Large intestine (tissue), 3 donors: ENCODE measurements around the gene ACTA1. TPM values are rescaled to one million over a fixed set of nuclear protein-coding genes. Genes with fewer than 3 reads are reported as not detected.
"Not testable (repeated sequence)": the region's sequence is repeated elsewhere in the genome, so short reads cannot be mapped to it uniquely, and the experiment has no call there.

Experiments
- DNase-seq, 2 donors: peaks; one replicate each; pipeline versions ENCODE4 v3.0.0 to v3.0.0-alpha.2; 2013
- H3K27ac ChIP-seq: one replicate; pipeline ENCODE4 v1.5.1; 2013; ENCODE audit warnings: low read length
- H3K27me3 ChIP-seq: 2 replicates; pipeline ENCODE4 v1.6.1; 2013; ENCODE audit warnings: low read length; ENCODE audit not compliant: control insufficient read depth, insufficient read depth
- H3K36me3 ChIP-seq: 2 replicates; pipeline ENCODE4 v1.6.1; 2013; ENCODE audit warnings: low read length; ENCODE audit not compliant: control insufficient read depth, insufficient read depth
- H3K4me1 ChIP-seq: one replicate; pipeline ENCODE4 v1.6.1; 2013; ENCODE audit warnings: low read length; ENCODE audit not compliant: control insufficient read depth, insufficient read depth
- H3K4me3 ChIP-seq: one replicate; pipeline ENCODE4 v1.5.1; 2013; ENCODE audit warnings: low read length
- H3K9me3 ChIP-seq: one replicate; pipeline ENCODE4 v1.6.1; 2013; ENCODE audit warnings: mild to moderate bottlenecking, low read depth, low read length, moderate library complexity; ENCODE audit not compliant: control insufficient read depth
- WGBS: methylation state at CpG from one replicate; pipeline ENCODE4 v1.1.5; 2013; ENCODE audit warnings: low lambda C conversion rate; ENCODE audit not compliant: insufficient coverage; 5-methylcytosine and 5-hydroxymethylcytosine counted together
- polyA plus RNA-seq: library from polyadenylated mRNA; unstranded; fragments of 120-200 nt; gene quantifications from one replicate; pipeline ENCODE4 v1.2.1, GENCODE V29; 2013

Gene ACTA1
- polyA plus RNA-seq, 1 donor: 13.2 TPM

- peak; percentile 26 to 56 for DNase-seq
- peaks cover 29% of the 10 kb centered on the region for H3K4me1 ChIP-seq
- no peak overlapping the region for H3K27ac ChIP-seq
- peaks cover 53% of the 10 kb centered on the region for H3K27me3 ChIP-seq
- no CpG with 5 or more reads among the region's 14 CpGs for WGBS
- peaks cover 7% of the 10 kb centered on the region for H3K9me3 ChIP-seq
- no peaks in the 10 kb centered on the region for H3K36me3 ChIP-seq
- H3K4me3 ChIP-seq: no peak overlapping the region
Observed at GRCh38 chr1:229410692-229411433, 23.0 kb downstream of the ACTA1 start.

DNA sequence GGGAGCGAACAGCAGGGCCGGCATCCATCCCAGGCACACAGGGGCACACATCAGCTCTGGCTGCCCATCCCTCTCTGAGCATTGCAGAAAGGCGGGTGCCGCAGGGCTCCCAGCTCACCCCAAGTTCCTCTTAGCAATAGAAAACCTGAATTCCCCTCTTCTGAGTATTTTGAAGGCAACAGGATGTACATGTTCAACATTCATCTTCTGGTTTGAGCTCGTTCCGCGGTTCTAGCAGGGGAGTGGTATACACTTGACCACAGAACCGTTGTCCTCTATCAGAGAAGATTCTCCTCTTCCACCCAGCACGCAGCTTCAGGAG, 23.6 kb downstream of the ACTA1 start:
- H3K27me3 ChIP-seq: peaks cover 56% of the 10 kb centered on the region
- H3K36me3 ChIP-seq: no peaks in the 10 kb centered on the region
- H3K27ac ChIP-seq: no peak overlapping the region
- peaks cover 29% of the 10 kb centered on the region for H3K4me1 ChIP-seq
- H3K4me3 ChIP-seq: no peak overlapping the region
- no peak for DNase-seq
- no CpG with 5 or more reads among the region's 9 CpGs for WGBS
- H3K9me3 ChIP-seq: peaks cover 7% of the 10 kb centered on the region

DNA sequence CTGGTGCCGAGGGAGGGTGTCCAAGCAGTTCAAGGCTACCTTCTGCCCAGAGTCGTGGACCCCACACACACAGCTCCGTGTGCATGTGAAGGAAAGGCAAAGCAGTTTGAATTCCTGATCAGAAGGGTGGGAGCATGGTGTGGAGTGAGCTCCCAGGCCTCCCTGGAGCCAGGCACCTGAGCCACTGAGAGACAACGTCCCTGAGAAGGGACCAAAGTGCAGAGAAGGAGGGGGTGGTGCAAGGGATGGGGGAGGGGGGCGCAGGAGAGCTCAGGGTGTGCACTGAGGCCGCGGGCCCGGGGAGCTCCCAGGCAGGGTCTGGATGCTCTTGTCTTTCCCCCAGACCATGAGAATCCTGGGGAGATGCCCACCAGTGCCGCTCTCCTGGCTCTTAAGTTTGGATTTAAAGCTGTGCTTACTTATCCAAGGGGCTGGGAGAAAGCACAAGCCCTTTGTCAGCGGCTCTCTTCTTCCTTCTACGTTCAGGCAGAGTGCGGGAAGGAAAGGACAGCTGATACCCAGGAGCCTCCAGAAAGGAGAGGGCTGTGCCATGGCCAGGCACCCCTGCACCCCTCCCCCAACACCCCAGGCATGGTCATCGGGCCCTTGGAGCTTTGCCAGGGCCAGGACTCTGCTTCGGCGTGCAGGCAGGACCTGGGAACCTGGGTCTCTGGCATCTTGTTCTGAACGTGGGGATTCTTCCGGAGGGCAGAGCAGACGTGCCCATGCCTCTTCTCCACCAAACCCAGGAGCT, 24.1 kb downstream of the ACTA1 start:
- DNase-seq: peak; percentile 58 to 80
- peaks cover 7% of the 10 kb centered on the region for H3K9me3 ChIP-seq
- H3K4me3 ChIP-seq: no peak overlapping the region
- H3K36me3 ChIP-seq: no peaks in the 10 kb centered on the region
- H3K27me3 ChIP-seq: peaks cover 59% of the 10 kb centered on the region
- peaks cover 29% of the 10 kb centered on the region for H3K4me1 ChIP-seq
- WGBS: no CpG with 5 or more reads among the region's 18 CpGs
- no peak overlapping the region for H3K27ac ChIP-seq

- Histone ChIP-seq H3K9me3 (peaks cover 7% of the 10 kb centered on the region), H3K4me3 (no peak overlapping the region), H3K27me3 (peaks cover 59% of the 10 kb centered on the region), H3K27ac (no peak overlapping the region), H3K36me3 (no peaks in the 10 kb centered on the region), H3K4me1 (peaks cover 29% of the 10 kb centered on the region)
- no peak for DNase-seq
- no CpG with 5 or more reads among the region's 8 CpGs for WGBS
Observed at GRCh38 chr1:229408458-229409037, 25.3 kb downstream of the ACTA1 start.

DNA sequence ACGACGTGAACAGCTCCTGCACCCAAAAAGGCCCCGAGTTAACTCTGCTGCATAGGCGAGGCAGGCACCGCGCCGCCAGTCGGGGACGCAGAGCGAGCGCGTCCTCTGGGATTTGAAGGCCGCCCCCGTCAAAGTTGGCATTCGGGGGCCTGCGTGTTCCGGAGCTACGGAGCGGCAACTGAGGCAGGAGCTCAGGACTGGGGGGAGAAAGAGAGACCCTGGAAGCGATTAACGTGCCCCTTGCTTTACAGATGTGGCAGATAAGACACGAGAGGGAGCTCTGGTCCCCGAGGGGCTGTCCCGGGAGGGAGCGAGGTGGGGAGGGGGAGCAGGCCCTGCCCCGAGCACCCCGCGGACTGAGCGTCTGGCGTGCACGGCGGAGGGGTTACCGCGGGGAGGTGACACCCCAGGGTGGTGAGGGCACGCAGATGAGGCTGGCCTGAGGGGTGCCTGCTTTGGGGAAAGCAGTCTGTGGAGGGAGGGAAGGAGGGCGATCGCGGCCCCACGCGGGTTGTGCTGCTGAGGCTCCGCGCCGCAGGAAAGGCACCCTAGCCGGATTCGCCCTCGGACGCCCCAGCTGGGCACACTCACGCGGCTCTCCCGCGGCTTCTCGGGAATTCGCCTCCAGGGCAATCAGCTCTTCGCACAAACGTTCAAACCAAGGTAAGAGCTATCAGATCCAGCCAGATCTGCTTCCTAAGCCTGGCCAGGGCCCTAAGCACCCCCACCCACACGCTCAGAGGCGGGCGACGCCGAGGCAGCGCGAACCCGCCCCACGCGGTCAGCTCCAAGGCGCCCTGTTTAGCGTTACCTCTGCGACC, 26.5 kb downstream of the ACTA1 start:
- H3K4me3 ChIP-seq: peak overlapping the region; percentile 25
- no CpG with 5 or more reads among the region's 68 CpGs for WGBS
- H3K4me1 ChIP-seq: peaks cover 29% of the 10 kb centered on the region
- H3K27me3 ChIP-seq: peaks cover 57% of the 10 kb centered on the region
- peak in 1 of 2 donors; percentile 16 for DNase-seq
- H3K9me3 ChIP-seq: peaks cover 7% of the 10 kb centered on the region
- H3K36me3 ChIP-seq: no peaks in the 10 kb centered on the region
- no peak overlapping the region for H3K27ac ChIP-seq

GRCh38 chr1:229406798-229407197, 27.1 kb downstream of the ACTA1 start:
- DNase-seq: no peak
- Histone ChIP-seq H3K27me3 (peaks cover 60% of the 10 kb centered on the region), H3K36me3 (no peaks in the 10 kb centered on the region), H3K4me1 (peaks cover 29% of the 10 kb centered on the region), H3K4me3 (peak overlapping the region; percentile 25), H3K27ac (no peak overlapping the region), H3K9me3 (peaks cover 7% of the 10 kb centered on the region)
- no CpG with 5 or more reads among the region's 10 CpGs for WGBS

- no peak overlapping the region for H3K4me3 ChIP-seq
- peaks cover 7% of the 10 kb centered on the region for H3K9me3 ChIP-seq
- peaks cover 8% of the 10 kb centered on the region for H3K4me1 ChIP-seq
- no peak for DNase-seq
- no CpG with 5 or more reads among the region's 8 CpGs for WGBS
- H3K27ac ChIP-seq: no peak overlapping the region
- H3K27me3 ChIP-seq: peaks cover 38% of the 10 kb centered on the region
- no peaks in the 10 kb centered on the region for H3K36me3 ChIP-seq
Observed at GRCh38 chr1:229403573-229403972, 30.3 kb downstream of the ACTA1 start.

- H3K27me3 ChIP-seq: peaks cover 33% of the 10 kb centered on the region
- no peak overlapping the region for H3K27ac ChIP-seq
- peaks cover 5% of the 10 kb centered on the region for H3K4me1 ChIP-seq
- DNase-seq: no peak
- no CpG with 5 or more reads among the region's 6 CpGs for WGBS
- peaks cover 7% of the 10 kb centered on the region for H3K9me3 ChIP-seq
- no peaks in the 10 kb centered on the region for H3K36me3 ChIP-seq
- no peak overlapping the region for H3K4me3 ChIP-seq
Observed at GRCh38 chr1:229402993-229403392, 30.9 kb downstream of the ACTA1 start.

- H3K36me3 ChIP-seq, H3K4me1 ChIP-seq, H3K27ac ChIP-seq, H3K4me3 ChIP-seq, H3K9me3 ChIP-seq, DNase-seq: not testable (repeated sequence)
- no CpG with 5 or more reads among the region's 4 CpGs for WGBS
- peaks cover 26% of the 10 kb centered on the region for H3K27me3 ChIP-seq
Observed at GRCh38 chr1:229402329-229402728, 31.6 kb downstream of the ACTA1 start.

- H3K36me3 ChIP-seq: no peaks in the 10 kb centered on the region
- no peaks in the 10 kb centered on the region for H3K9me3 ChIP-seq
- H3K4me1 ChIP-seq: no peaks in the 10 kb centered on the region
- no peak overlapping the region for H3K27ac ChIP-seq
- WGBS: 86% methylated on average over 1 of the region's 5 CpGs
- H3K4me3 ChIP-seq: no peak overlapping the region
- DNase-seq: no peak
- peaks cover 7% of the 10 kb centered on the region for H3K27me3 ChIP-seq
Observed at GRCh38 chr1:229397762-229398161, 36.1 kb downstream of the ACTA1 start.
